Measurements from ENCODE around the gene TBL3. TPM values are rescaled to one million over a fixed set of nuclear protein-coding genes. Genes with fewer than 3 reads are reported as not detected.

TBL3 gene
- total and polyA plus RNA-seq, 2 of the 8 experiments (the other 6 are each of a cell fraction or from before 2014, with no cell fraction given) = 65.8 to 137 TPM

- H2AK5ac ChIP-seq (ENCODE audit: low read depth, low read length) = no peak overlapping the region
- no peak for DNase-seq (ENCODE audit: low read depth in 1 of 2, low spot score in 2 of 2)
- 73% methylated on average over 7 of the region's 11 CpGs; no CpG with 5 or more reads in 1 of the 2 experiments for WGBS, 2 experiments (ENCODE audit: extremely low coverage in 1 of 2, insufficient coverage in 1 of 2, insufficient read length in 1 of 2, insufficient replicate concordance in 2 of 2, low coverage in 1 of 2, low lambda C conversion rate in 2 of 2, missing lambda C conversion rate in 1 of 2)
- H4K20me1 ChIP-seq (replicated peaks in 1 of 2; ENCODE audit: control insufficient read depth in 1 of 2, insufficient read depth in 2 of 2, low read length in 2 of 2) = no peaks in the 10 kb centered on the region
- no peaks in the 10 kb centered on the region; the same call in 1 of the 2 replicates for H3K23me2 ChIP-seq (ENCODE audit: low read depth, low read length)
- H3K79me1 ChIP-seq (ENCODE audit: low read depth, low read length) = no peaks in the 10 kb centered on the region
- ChIA-PET POLR2A (ENCODE audit: partially characterized antibody) (interaction anchor here (0.6 to 4.1 kb wide), 4 partner anchors 18 to 633 kb away, joined by 3 to 27 read pairs (median 4); partner anchors contain the start of gene RPS2), CTCF (ENCODE audit: partially characterized antibody) (interaction anchor here (0.7 to 8.0 kb wide), 3 partner anchors 10 to 62 kb away, joined by 3 to 75 read pairs (median 7); no protein-coding TSS in a partner anchor)
- H3K4me1 ChIP-seq (replicated peaks in 1 of 4; ENCODE audit: control insufficient read depth in 3 of 4, insufficient read depth in 4 of 4, low read length in 3 of 4) = peaks cover 4 to 18% (median 10%) of the 10 kb centered on the region in 4 experiments
- H3K56ac ChIP-seq (replicated peaks; ENCODE audit: insufficient read length, low read depth, low read length) = no peak overlapping the region
- no peaks in the 10 kb centered on the region for H3K9me3 ChIP-seq (ENCODE audit: insufficient read depth in 2 of 2, low read depth in 1 of 2, low read length in 1 of 2)
- no peaks in the 10 kb centered on the region for H3K36me3 ChIP-seq (ENCODE audit: control insufficient read depth in 2 of 4, insufficient read depth in 4 of 4, low read length in 3 of 4)
- FAIRE-seq = no peak
- no peak overlapping the region for H2BK20ac ChIP-seq (ENCODE audit: low read length)
- no peak overlapping the region for H3K9ac ChIP-seq (replicated peaks in 1 of 4; ENCODE audit: extremely low read depth in 1 of 4, low read depth in 3 of 4, low read length in 3 of 4)
- H2AFZ ChIP-seq (ENCODE audit: low read length) = no peak overlapping the region
- no peak overlapping the region for H4K8ac ChIP-seq (ENCODE audit: extremely low read depth, insufficient read depth, low read length)
- H3K4ac ChIP-seq (replicated peaks; ENCODE audit: insufficient read length, low read depth, low read length) = no peak overlapping the region
- no peak overlapping the region for H4K91ac ChIP-seq (replicated peaks; ENCODE audit: insufficient read length, low read length)
- no peak overlapping the region for H4K5ac ChIP-seq (ENCODE audit: insufficient read length, low read depth, low read length)
- no peak overlapping the region for H3K4me2 ChIP-seq (ENCODE audit: insufficient read depth in 1 of 2, low read depth in 2 of 2, low read length in 2 of 2)
- no peak overlapping the region for H3K27ac ChIP-seq (ENCODE audit: low read depth, low read length)
- no peak overlapping the region for H3K14ac ChIP-seq (ENCODE audit: insufficient read length)
- H3K4me3 ChIP-seq (ENCODE audit: extremely low read depth in 1 of 4, insufficient read depth in 2 of 4, low read depth in 3 of 4, low read length in 4 of 4) = no peak overlapping the region
- no peak overlapping the region for H2BK5ac ChIP-seq (ENCODE audit: low read depth, low read length)
- no peak overlapping the region; the same call in 1 of the 2 replicates for H3K18ac ChIP-seq (ENCODE audit: extremely low read depth, low read length)
- H2BK15ac ChIP-seq (ENCODE audit: low read length) = no peak overlapping the region
- no peaks in the 10 kb centered on the region for H3K79me2 ChIP-seq (ENCODE audit: control insufficient read depth in 1 of 2, insufficient read depth in 2 of 2, low read length in 2 of 2)
- peaks cover 0 to 47% (median 28%) of the 10 kb centered on the region in 4 experiments; a peak in 6 of 7 replicates for H3K27me3 ChIP-seq (replicated peaks in 1 of 4; ENCODE audit: control insufficient read depth in 3 of 4, extremely low read depth in 1 of 4, insufficient read depth in 3 of 4, low read length in 3 of 4)
- no peak overlapping the region for H2BK120ac ChIP-seq (replicated peaks; ENCODE audit: low read depth, low read length)
- H3K23ac ChIP-seq (ENCODE audit: insufficient read length) = no peak overlapping the region
- H2BK12ac ChIP-seq (ENCODE audit: low read depth, low read length) = 0 out of 2 replicates have a peak overlapping the region, but pooled peaks have one; percentile 35
- TF ChIP-seq SP2 (IDR thresholded peaks at IDR 0.05; ENCODE audit: low read length) (no peak), ATF3 (IDR thresholded peaks at IDR 0.05; ENCODE audit: insufficient read depth, low read depth, low read length) (no peak), SP1 (IDR thresholded peaks at IDR 0.05; ENCODE audit: low read depth, low read length) (no peak), USF2 (IDR thresholded peaks at IDR 0.05; ENCODE audit: low read length) (no peak), ZNF274 (IDR thresholded peaks at IDR 0.05; ENCODE audit: borderline replicate concordance, extremely low read depth, low read length) (no peak), EZH2 (IDR thresholded peaks at IDR 0.05; ENCODE audit: low read depth, low read length, severe bottlenecking) (no peak), HDAC6 (IDR thresholded peaks at IDR 0.05; ENCODE audit: low read depth, low read length) (no peak), CTCF (IDR thresholded peaks at IDR 0.05; ENCODE audit: control extremely low read depth in 1 of 3, insufficient read depth in 1 of 3, low read depth in 1 of 3, low read length in 3 of 3) (no peak), NANOG (IDR thresholded peaks at IDR 0.05; ENCODE audit: insufficient read depth, low read depth, low read length, poor library complexity, severe bottlenecking) (no peak)
These were observed 45.6 kb upstream of the TBL3 start for GRCh38 chr16:1926271-1926670.

Data from H1 (cell line).